ENCODE measurements around the gene CIB2.
A peak's percentile ranks its signal among the peaks of the same experiment; 100 is the strongest.

CIB2 gene

GRCh38 chr15:78064544-78064943 lies 66.7 kb downstream of the CIB2 start:
- DNase-seq: no peak

- no peak for DNase-seq
Observed at GRCh38 chr15:78063970-78064385, 67.3 kb downstream of the CIB2 start.

GRCh38 chr15:78063217-78063616 lies 68.0 kb downstream of the CIB2 start:
- DNase-seq: no peak

GRCh38 chr15:78061963-78062427 lies 69.2 kb downstream of the CIB2 start:
- peak; percentile 80 for DNase-seq

GRCh38 chr15:78060232-78060631 lies 71.0 kb downstream of the CIB2 start:
- no peak for DNase-seq

GRCh38 chr15:78059110-78059839 lies 72.0 kb downstream of the CIB2 start:
- no peak for DNase-seq

GRCh38 chr15:78058401-78058935 lies 72.8 kb downstream of the CIB2 start:
- DNase-seq: no peak

GRCh38 chr15:78057803-78058202 lies 73.4 kb downstream of the CIB2 start:
- no peak for DNase-seq

GRCh38 chr15:78056714-78057269 lies 74.5 kb downstream of the CIB2 start:
- no peak for DNase-seq

GRCh38 chr15:78055919-78056713 lies 75.1 kb downstream of the CIB2 start:
- DNase-seq: no peak

GRCh38 chr15:78054966-78055365 lies 76.3 kb downstream of the CIB2 start:
- DNase-seq: no peak

Measured in OCI-M1 (cell line).